Measurements from ENCODE around the gene MYOT.

DNA sequence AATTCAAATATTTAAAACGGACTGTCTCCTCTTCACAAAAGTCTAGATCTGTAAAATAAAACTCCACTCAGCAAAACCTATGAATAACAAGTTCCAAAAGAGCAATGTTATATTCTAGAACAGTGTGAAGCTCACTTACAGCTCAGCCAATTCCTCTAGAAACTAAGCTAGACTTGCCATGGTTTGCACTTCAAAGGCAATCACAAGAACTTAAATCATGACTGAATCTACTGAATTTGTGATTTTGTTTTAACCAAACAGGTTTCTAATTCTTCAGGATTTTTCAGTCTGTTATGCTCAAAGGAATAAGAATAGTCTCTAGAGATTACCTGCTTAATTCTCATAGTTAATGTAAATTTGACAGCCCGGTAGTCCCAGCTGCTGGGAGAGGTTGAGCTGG lies 20.2 kb downstream of the MYOT start:
- TF ChIP-seq CTBP1 (IDR thresholded peaks at IDR 0.05; ENCODE audit: borderline replicate concordance) (no peak), ELF4 (IDR thresholded peaks at IDR 0.05) (no peak), ARNT (IDR thresholded peaks at IDR 0.05) (no peak), HDGF (IDR thresholded peaks at IDR 0.05; ENCODE audit: borderline replicate concordance) (no peak), TARDBP (IDR thresholded peaks at IDR 0.05) (no peak), FOXM1 (IDR thresholded peaks at IDR 0.05; ENCODE audit: borderline replicate concordance) (no peak), SP1 (IDR thresholded peaks at IDR 0.05) (no peak), FOXA1 (IDR thresholded peaks at IDR 0.05) (no peak), ZNF384 (IDR thresholded peaks at IDR 0.05) (no peak), L3MBTL2 (conservative IDR thresholded peaks at IDR 0.05) (no peak)
- TF ChIP-seq, protein P1, sequence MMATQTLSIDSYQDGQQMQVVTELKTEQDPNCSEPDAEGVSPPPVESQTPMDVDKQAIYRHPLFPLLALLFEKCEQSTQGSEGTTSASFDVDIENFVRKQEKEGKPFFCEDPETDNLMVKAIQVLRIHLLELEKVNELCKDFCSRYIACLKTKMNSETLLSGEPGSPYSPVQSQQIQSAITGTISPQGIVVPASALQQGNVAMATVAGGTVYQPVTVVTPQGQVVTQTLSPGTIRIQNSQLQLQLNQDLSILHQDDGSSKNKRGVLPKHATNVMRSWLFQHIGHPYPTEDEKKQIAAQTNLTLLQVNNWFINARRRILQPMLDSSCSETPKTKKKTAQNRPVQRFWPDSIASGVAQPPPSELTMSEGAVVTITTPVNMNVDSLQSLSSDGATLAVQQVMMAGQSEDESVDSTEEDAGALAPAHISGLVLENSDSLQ (IDR thresholded peaks at IDR 0.05), result no peak

Data from HEK293T (cell line).